A673 (cell line): ENCODE results near the gene EIF3A.

ENCODE experiments used
- CTCF ChIP-seq: fragments of 300-800, 200-600 bp; sonication (generic); conservative IDR thresholded peaks from 2 replicates; pipeline ENCODE4 v1.5.1; 2017; ENCODE audit warnings: low read depth, mild to moderate bottlenecking, antibody characterized with exemption, low read length, moderate library complexity, mixed read lengths
- EZH2 ChIP-seq: fragments of 200-600 bp; sonication (generic); IDR thresholded peaks from 2 replicates; pipeline ENCODE4 v1.6.1; 2017; ENCODE audit warnings: borderline replicate concordance, low read depth, mild to moderate bottlenecking, mixed read lengths, antibody characterized with exemption, low read length; ENCODE audit not compliant: poor library complexity, severe bottlenecking

- TF ChIP-seq CTCF (no peak), EZH2 (no peak)
These were observed 35.1 kb downstream of the EIF3A start for GRCh38 chr10:119045561-119045960.
